Measurements from ENCODE around the gene TLCD3A.
A peak's percentile ranks its signal among the peaks of the same experiment; 100 is the strongest.
"Not testable (repeated sequence)": the region's sequence is repeated elsewhere in the genome, so short reads cannot be mapped to it uniquely, and the experiment has no call there.

TLCD3A gene

DNA sequence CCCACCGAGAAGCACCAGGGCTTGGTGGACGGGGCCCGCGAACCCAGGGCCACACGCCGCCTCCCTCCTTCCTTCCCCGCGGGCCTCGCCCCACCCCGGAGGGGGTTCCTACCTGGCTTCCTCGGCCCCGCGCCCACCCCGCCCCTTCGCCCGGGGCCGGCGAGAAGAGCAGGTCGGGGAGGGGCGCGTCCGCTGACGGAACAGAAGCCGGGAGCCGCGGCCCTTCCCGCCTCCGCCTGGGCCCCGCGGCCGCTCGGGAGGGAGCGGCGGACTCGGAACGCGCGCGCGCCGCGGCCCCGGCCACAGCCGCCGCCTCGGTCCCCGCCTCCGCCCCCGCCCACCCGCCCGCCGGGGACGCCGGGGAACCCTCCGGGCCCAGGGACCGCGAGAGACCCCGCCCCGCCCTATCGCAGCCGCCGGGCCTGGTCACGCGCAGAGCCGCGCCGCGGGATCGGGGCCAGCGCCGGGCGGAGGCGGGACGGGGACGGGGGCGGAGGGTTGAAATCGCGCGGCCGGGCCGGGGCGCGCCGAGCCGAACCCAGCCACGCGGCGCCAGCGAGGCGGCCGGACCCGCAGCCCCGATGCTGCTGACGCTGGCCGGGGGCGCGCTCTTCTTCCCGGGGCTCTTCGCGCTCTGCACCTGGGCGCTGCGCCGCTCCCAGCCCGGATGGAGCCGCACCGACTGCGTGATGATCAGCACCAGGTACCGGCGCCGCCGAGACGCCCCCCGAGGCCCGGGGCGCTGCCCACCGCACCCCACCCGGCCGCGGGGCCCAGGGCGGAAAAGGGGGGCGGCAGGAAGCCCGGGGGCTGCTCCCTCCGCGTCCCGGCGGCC, at the start of gene TLCD3A:
TSS of gene TLCD3A (plus strand) at position 530 of the 835 bp plus-strand sequence. CDS start at position 582, 52 bp downstream.
- DNase-seq = peak; percentile 51

DNA sequence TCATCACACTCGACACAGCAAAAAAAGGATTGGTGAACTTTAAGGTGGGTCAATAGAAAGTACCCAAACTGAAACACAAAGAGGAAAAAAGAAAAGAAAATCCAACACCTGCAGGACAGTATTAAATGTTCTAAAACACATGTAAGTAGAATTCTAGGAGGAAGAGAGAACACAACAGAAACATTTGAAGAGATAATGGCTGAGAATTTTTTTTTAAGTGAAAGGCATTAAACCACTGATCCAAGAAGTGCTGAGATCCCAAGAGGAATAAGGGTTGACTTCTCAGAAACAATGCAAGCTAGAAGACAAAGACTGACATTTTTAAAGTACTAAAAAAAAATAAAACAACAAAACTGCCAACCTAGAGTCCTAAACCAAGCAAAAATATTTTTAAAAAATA, 49.4 kb upstream of the TLCD3A start:
- DNase-seq = no peak

GRCh38 chr17:683499-684254, 48.7 kb upstream of the TLCD3A start:
- DNase-seq = no peak

DNA sequence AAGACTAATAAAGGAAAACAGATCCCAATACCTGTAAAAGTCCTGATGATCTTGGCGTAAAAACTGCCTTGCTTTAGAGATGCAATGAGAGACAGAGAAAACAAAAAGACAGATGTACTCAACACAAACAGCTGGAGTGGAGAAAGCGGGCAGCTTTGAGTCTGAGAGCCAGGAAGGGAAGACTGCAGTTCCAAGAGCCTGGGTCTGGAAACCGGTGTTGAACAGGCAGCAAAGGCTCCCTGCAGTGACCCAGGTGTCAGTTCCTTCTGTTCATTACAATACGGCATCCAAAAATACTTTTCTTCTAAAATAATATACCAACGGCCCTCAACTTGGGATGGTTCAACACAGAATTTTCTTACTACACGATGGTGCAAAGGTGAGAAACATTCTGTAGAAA, 47.4 kb upstream of the TLCD3A start:
- DNase-seq = no peak

GRCh38 chr17:688100-688989, 44.1 kb upstream of the TLCD3A start:
- no peak for DNase-seq

GRCh38 chr17:689556-690275, 42.7 kb upstream of the TLCD3A start:
- no peak for DNase-seq

- DNase-seq = no peak
These were observed 42.0 kb upstream of the TLCD3A start for GRCh38 chr17:690361-690760.

- no peak for DNase-seq
These were observed 41.0 kb upstream of the TLCD3A start for GRCh38 chr17:691423-691822.

DNA sequence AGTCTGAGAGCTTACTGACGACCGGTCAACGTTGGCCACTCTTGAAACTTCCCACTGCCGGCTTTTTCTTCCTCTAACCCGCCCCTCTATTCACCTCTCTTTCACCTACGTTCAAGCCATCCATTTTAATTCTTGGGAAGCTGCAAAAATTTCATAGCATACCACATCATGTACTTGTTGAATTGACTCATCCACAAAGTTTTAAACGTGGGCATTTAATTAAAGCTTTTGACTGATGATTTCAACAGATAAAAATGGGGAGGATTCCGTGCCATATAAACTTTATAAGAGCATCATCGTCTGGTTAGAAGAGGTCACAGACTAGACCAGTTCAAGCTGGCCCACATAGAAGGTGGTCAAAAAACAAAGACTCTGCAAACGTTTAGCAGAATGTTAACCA, 40.3 kb upstream of the TLCD3A start:
- DNase-seq = no peak

- no peak for DNase-seq
These were observed 38.4 kb upstream of the TLCD3A start for GRCh38 chr17:693791-694638.

- no peak for DNase-seq
These were observed 36.0 kb upstream of the TLCD3A start for GRCh38 chr17:696369-696768.

GRCh38 chr17:697682-698081, 34.7 kb upstream of the TLCD3A start:
- no peak for DNase-seq

DNA sequence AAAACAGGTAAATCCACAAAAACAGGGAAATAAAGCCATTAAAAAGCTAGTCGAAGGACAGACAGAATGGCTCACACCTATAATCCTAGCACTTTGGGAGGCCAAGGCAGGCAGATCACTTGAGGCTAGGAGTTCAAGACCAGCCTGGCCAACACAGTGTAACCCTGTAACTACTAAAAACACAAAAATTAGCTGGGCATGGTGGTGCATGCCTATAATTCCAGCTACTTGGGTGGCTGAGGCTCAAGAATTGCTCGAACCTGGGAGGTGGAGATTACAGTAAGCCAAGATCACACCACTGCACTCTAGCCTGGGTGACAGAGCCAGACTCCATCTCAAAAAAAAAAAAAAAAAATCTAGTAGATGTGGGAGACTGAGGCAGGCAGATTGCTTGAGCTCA, 34.3 kb upstream of the TLCD3A start:
- DNase-seq = not testable (repeated sequence)

GRCh38 chr17:699345-699744, 33.1 kb upstream of the TLCD3A start:
- no peak for DNase-seq

GRCh38 chr17:700504-701094, 31.8 kb upstream of the TLCD3A start:
- DNase-seq = no peak

GRCh38 chr17:703081-703875, 29.1 kb upstream of the TLCD3A start:
- DNase-seq = no peak

- no peak for DNase-seq
These were observed 28.1 kb upstream of the TLCD3A start for GRCh38 chr17:704111-704864.

DNA sequence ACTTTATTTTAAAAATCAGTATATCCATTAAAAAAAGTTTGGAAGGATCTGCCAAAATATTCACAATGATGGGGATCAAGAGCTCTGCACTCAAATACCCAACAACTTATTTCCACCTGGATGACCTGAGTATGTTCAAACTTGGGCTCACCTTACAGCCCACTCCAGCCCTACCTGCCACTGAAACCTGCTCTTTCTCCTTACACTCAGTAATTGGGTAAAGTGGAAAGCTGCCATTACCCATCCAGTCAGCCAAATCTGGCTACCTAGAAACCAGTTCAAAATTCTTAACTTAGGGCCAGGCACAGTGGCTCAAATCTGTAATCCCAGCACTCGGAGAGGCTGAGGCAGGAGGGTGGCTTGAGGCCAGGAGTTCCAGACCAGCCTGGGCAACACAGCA, 27.4 kb upstream of the TLCD3A start:
- DNase-seq = no peak

- DNase-seq = no peak
These were observed 26.5 kb upstream of the TLCD3A start for GRCh38 chr17:705863-706262.
